BLaER1 treated with 17β-estradiol and CSF1 and Interleukin-3, amounts not matched to agents 10 nM and 100 nM (cell line): ENCODE measurements around the gene TMEM108.

Experiments
- H3K27ac ChIP-seq, 11 experiments: shearing (Covaris generic); formaldehyde crosslinking; 2 replicates each; pipeline ENCODE4 v1.8.1; 2022
- H3K27me3 ChIP-seq, 11 experiments: shearing (Covaris generic); formaldehyde crosslinking; 2 replicates each; pipeline ENCODE4 v1.8.1; 2022
- H3K36me3 ChIP-seq, 11 experiments: shearing (Covaris generic); formaldehyde crosslinking; 2 replicates each; pipeline ENCODE4 v1.8.1; 2022
- H3K4me1 ChIP-seq, 10 experiments: shearing (Covaris generic); formaldehyde crosslinking; 2 replicates each; pipeline ENCODE4 v1.8.1; 2022
- H3K4me2 ChIP-seq, 11 experiments: shearing (Covaris generic); formaldehyde crosslinking; 2 replicates each; pipeline ENCODE4 v1.8.1; 2022
- H3K4me3 ChIP-seq, 10 experiments: shearing (Covaris generic); formaldehyde crosslinking; 2 replicates each; pipeline ENCODE4 v1.8.1; 2022
- H3K9ac ChIP-seq, 11 experiments: shearing (Covaris generic); formaldehyde crosslinking; 2 replicates each; pipeline ENCODE4 v1.8.1; 2022
- H3K9me3 ChIP-seq, 11 experiments: shearing (Covaris generic); formaldehyde crosslinking; replicated peaks in 1 of 11; 2 replicates each; pipeline ENCODE4 v1.8.1; 2022
- H4K20me1 ChIP-seq, 11 experiments: shearing (Covaris generic); formaldehyde crosslinking; 2 replicates each; pipeline ENCODE4 v1.8.1; 2022
- Cebpa-rat ChIP-seq, 11 experiments: shearing (Covaris generic); IDR thresholded peaks; 2 replicates each; pipeline ENCODE4 v1.8.1; 2022

The TMEM108 gene

GRCh38 chr3:133211449-133211848, 173.3 kb downstream of the TMEM108 start:
- Histone ChIP-seq H3K9me3 (0 out of 22 replicates have a peak, but pooled peaks cover 0 to under 1% (median 0%) of the 10 kb centered on the region in 11 experiments), H3K4me1 (peaks cover 34 to 39% (median 37%) of the 10 kb centered on the region in 10 experiments), H3K4me2 (peak overlapping the region; percentile 70 to 88 (median 81)), H3K27me3 (peaks cover 0 to 88% (median 0%) of the 10 kb centered on the region in 11 experiments; a peak in 6 of 22 replicates), H3K27ac (peak overlapping the region in 2 of 11 experiments; percentile 21 to 24; a peak in 2 of 22 replicates), H3K9ac (peak overlapping the region in 1 of 11 experiments; percentile 33; a peak in 1 of 22 replicates), H4K20me1 (peaks cover 0 to 19% (median 0%) of the 10 kb centered on the region in 11 experiments; a peak in 3 of 22 replicates), H3K36me3 (no peaks in the 10 kb centered on the region), H3K4me3 (no peak overlapping the region)
- no peak for TF ChIP-seq Cebpa-rat (IDR thresholded peaks at IDR 0.05)

DNA sequence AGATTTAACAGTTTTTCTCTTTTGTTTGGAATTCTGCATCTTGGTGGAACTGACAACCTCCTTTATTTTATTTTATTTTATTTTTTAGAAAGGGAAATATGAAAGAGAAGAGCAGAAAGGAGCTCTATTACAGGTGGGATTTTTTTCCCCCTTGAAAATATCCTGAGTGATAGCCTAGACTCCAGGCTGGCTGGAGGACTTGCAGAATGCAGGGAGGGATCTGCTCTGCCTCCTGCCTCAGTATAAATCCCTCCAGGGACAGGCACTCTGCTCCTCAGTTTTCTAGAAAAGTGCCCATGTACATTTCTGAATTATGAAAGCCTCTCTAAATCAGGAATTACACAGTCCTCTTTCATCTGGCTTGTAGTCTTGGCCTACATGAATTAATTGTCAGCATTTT, 173.7 kb downstream of the TMEM108 start:
- peak overlapping the region in 3 of 11 experiments; percentile 16 to 24 (median 21); a peak in 2 of 22 replicates for H3K27ac ChIP-seq
- peaks cover 34 to 39% (median 37%) of the 10 kb centered on the region in 10 experiments for H3K4me1 ChIP-seq
- no peak overlapping the region for H3K4me3 ChIP-seq
- peaks cover 0 to 88% (median 0%) of the 10 kb centered on the region in 11 experiments; a peak in 6 of 22 replicates for H3K27me3 ChIP-seq
- H3K9ac ChIP-seq = peak overlapping the region in 2 of 11 experiments; percentile 30 to 33; a peak in 2 of 22 replicates
- H3K4me2 ChIP-seq = peak overlapping the region; percentile 70 to 88 (median 81)
- H3K9me3 ChIP-seq = peaks cover 0 to 4% (median 0%) of the 10 kb centered on the region in 11 experiments; a peak in 3 of 22 replicates
- TF ChIP-seq Cebpa-rat (IDR thresholded peaks at IDR 0.05) = no peak
- H3K36me3 ChIP-seq = no peaks in the 10 kb centered on the region
- H4K20me1 ChIP-seq = peaks cover 0 to 19% (median 0%) of the 10 kb centered on the region in 11 experiments; a peak in 3 of 22 replicates

- H3K27ac ChIP-seq = no peak overlapping the region
- no peak overlapping the region for H3K4me3 ChIP-seq
- TF ChIP-seq Cebpa-rat (IDR thresholded peaks at IDR 0.05) = no peak
- peaks cover 34 to 39% (median 37%) of the 10 kb centered on the region in 10 experiments for H3K4me1 ChIP-seq
- H4K20me1 ChIP-seq = peaks cover 0 to 18% (median 0%) of the 10 kb centered on the region in 11 experiments; a peak in 3 of 22 replicates
- no peaks in the 10 kb centered on the region for H3K36me3 ChIP-seq
- no peak overlapping the region for H3K9ac ChIP-seq
- H3K4me2 ChIP-seq = no peak overlapping the region
- H3K27me3 ChIP-seq = peaks cover 0 to 74% (median 0%) of the 10 kb centered on the region in 11 experiments; a peak in 5 of 22 replicates
- H3K9me3 ChIP-seq = peaks cover 0 to 19% (median 7%) of the 10 kb centered on the region in 11 experiments; a peak in 9 of 22 replicates
These were observed 175.7 kb downstream of the TMEM108 start for GRCh38 chr3:133213937-133214336.

GRCh38 chr3:133227813-133228212, 189.6 kb downstream of the TMEM108 start:
- H4K20me1 ChIP-seq = no peaks in the 10 kb centered on the region
- no peak overlapping the region for H3K27ac ChIP-seq
- H3K4me1 ChIP-seq = peaks cover 0 to 7% (median 0%) of the 10 kb centered on the region in 10 experiments; a peak in 2 of 20 replicates
- no peak overlapping the region for H3K4me3 ChIP-seq
- H3K4me2 ChIP-seq = no peak overlapping the region
- H3K9ac ChIP-seq = no peak overlapping the region
- H3K9me3 ChIP-seq = peaks cover 8 to 38% (median 14%) of the 10 kb centered on the region in 11 experiments
- no peak for TF ChIP-seq Cebpa-rat (IDR thresholded peaks at IDR 0.05)
- H3K27me3 ChIP-seq = no peaks in the 10 kb centered on the region
- no peaks in the 10 kb centered on the region for H3K36me3 ChIP-seq

GRCh38 chr3:133230195-133230594, 192.0 kb downstream of the TMEM108 start:
- Histone ChIP-seq H4K20me1 (no peaks in the 10 kb centered on the region), H3K27ac (no peak overlapping the region), H3K9ac (no peak overlapping the region), H3K27me3 (no peaks in the 10 kb centered on the region), H3K36me3 (no peaks in the 10 kb centered on the region), H3K9me3 (peaks cover 0 to 16% (median 0%) of the 10 kb centered on the region in 11 experiments; a peak in 7 of 22 replicates), H3K4me1 (peaks cover 0 to 7% (median 0%) of the 10 kb centered on the region in 10 experiments; a peak in 2 of 20 replicates), H3K4me3 (no peak overlapping the region), H3K4me2 (no peak overlapping the region)
- TF ChIP-seq Cebpa-rat (IDR thresholded peaks at IDR 0.05) = no peak

DNA sequence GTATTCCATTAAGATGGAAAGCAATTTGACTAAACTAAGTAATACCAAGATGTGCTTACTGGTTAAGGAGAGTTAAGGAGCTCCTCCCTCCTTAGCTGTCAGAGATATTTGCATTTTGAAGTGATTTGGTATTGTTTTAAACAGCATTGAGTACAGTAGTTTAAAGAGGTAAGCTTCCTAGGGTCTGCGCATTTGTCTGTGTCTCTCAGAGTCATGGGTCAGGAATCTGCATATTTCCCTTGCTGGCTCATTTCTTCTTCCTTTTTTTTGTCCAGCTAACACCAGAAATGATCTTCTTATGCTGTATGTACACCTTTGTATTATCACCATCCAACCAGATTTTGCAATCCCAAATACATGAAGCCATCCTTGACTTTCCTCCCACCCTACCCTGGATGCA, 198.7 kb downstream of the TMEM108 start:
- Histone ChIP-seq H3K4me2 (peak overlapping the region in 4 of 11 experiments; percentile 0 to 40 (median 17); a peak in 4 of 22 replicates), H3K9me3 (peaks cover 0 to 15% (median 6%) of the 10 kb centered on the region in 11 experiments; a peak in 5 of 22 replicates), H4K20me1 (no peaks in the 10 kb centered on the region), H3K36me3 (no peaks in the 10 kb centered on the region), H3K27me3 (no peaks in the 10 kb centered on the region), H3K4me3 (no peak overlapping the region), H3K4me1 (peaks cover 0 to 12% (median 6%) of the 10 kb centered on the region in 10 experiments; a peak in 8 of 20 replicates), H3K9ac (no peak overlapping the region), H3K27ac (no peak overlapping the region)
- no peak for TF ChIP-seq Cebpa-rat (IDR thresholded peaks at IDR 0.05)

- Histone ChIP-seq H4K20me1 (no peaks in the 10 kb centered on the region), H3K9ac (no peak overlapping the region), H3K4me3 (no peak overlapping the region), H3K27ac (no peak overlapping the region), H3K4me2 (peak overlapping the region in 4 of 11 experiments; percentile 0 to 40 (median 17); a peak in 4 of 22 replicates), H3K36me3 (no peaks in the 10 kb centered on the region), H3K4me1 (peaks cover 0 to 11% (median 6%) of the 10 kb centered on the region in 10 experiments; a peak in 8 of 20 replicates), H3K27me3 (no peaks in the 10 kb centered on the region), H3K9me3 (peaks cover 0 to 15% (median 6%) of the 10 kb centered on the region in 11 experiments; a peak in 5 of 22 replicates)
- no peak for TF ChIP-seq Cebpa-rat (IDR thresholded peaks at IDR 0.05)
These were observed 199.2 kb downstream of the TMEM108 start for GRCh38 chr3:133237380-133237779.

DNA sequence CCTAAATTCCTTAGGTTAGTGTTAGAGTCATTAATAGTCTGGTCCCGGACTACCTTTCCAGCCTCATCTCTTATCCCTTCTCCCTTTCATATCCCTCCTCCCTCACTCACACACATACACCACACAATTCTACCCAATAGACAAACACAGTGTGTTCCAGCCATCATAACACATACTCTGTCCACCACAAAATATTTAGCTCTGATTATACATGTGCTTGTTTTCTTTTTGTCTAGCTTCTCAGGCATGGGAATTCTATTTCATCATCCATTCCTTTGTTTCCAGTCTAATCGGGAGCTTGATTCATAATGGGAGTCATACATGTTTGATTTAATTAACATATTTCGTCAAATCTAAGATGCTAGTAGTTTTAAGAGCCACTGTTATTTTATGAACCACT, 199.8 kb downstream of the TMEM108 start:
- Histone ChIP-seq H3K9ac (no peak overlapping the region), H3K4me3 (no peak overlapping the region), H3K4me1 (peaks cover 0 to 11% (median 6%) of the 10 kb centered on the region in 10 experiments; a peak in 8 of 20 replicates), H3K4me2 (0 out of 22 replicates have a peak overlapping the region, but pooled peaks of 1 of the 11 experiments have one; percentile 33), H3K27me3 (no peaks in the 10 kb centered on the region), H4K20me1 (no peaks in the 10 kb centered on the region), H3K9me3 (peaks cover 0 to 15% (median 5%) of the 10 kb centered on the region in 11 experiments; a peak in 5 of 22 replicates), H3K36me3 (no peaks in the 10 kb centered on the region), H3K27ac (no peak overlapping the region)
- TF ChIP-seq Cebpa-rat (IDR thresholded peaks at IDR 0.05) = no peak

GRCh38 chr3:133246119-133246518, 207.9 kb downstream of the TMEM108 start:
- Histone ChIP-seq H3K36me3 (no peaks in the 10 kb centered on the region), H3K9ac (no peak overlapping the region), H4K20me1 (no peaks in the 10 kb centered on the region), H3K4me2 (peak overlapping the region in 5 of 11 experiments; percentile 20 to 42 (median 24); a peak in 4 of 22 replicates), H3K27me3 (no peaks in the 10 kb centered on the region), H3K4me1 (peaks cover 0 to 14% (median 10%) of the 10 kb centered on the region in 10 experiments; a peak in 11 of 20 replicates), H3K27ac (no peak overlapping the region), H3K4me3 (no peak overlapping the region), H3K9me3 (peaks cover 0 to 7% (median 2%) of the 10 kb centered on the region in 11 experiments; a peak in 3 of 22 replicates)
- no peak for TF ChIP-seq Cebpa-rat (IDR thresholded peaks at IDR 0.05)
